HG03469 (cell line): ENCODE data around the gene UQCRC1.
"Not testable (repeated sequence)": the region's sequence is repeated elsewhere in the genome, so short reads cannot be mapped to it uniquely, and the experiment has no call there.

Experiments used
- ATAC-seq: cut with Tn5 transposase; IDR thresholded peaks from one replicate; pipeline ENCODE4 v1.9.1; 2021; ENCODE audit warnings: mild to moderate bottlenecking, moderate library complexity, moderate number of reproducible peaks; ENCODE audit not compliant: unreplicated experiment

The UQCRC1 gene

GRCh38 chr3:48556796-48557626, 52.4 kb downstream of the UQCRC1 start, which contains the start of gene PFKFB4:
Gene PFKFB4 (minus strand): TSS chr3:48556803. CDS start chr3:48556777, 26 bp downstream.
- ATAC-seq, result peak; percentile 66

- ATAC-seq, result no peak
Observed at GRCh38 chr3:48555949-48556795, 53.3 kb downstream of the UQCRC1 start.

- ATAC-seq, result no peak
Observed at GRCh38 chr3:48555231-48555948, 54.1 kb downstream of the UQCRC1 start.

- ATAC-seq, result no peak
Observed at GRCh38 chr3:48553886-48554845, 55.3 kb downstream of the UQCRC1 start.

GRCh38 chr3:48553361-48553760, 56.1 kb downstream of the UQCRC1 start:
- no peak for ATAC-seq

- ATAC-seq, result no peak
Observed at GRCh38 chr3:48552111-48552951, 57.1 kb downstream of the UQCRC1 start.

- not testable (repeated sequence) for ATAC-seq
Observed at GRCh38 chr3:48551651-48552050, 57.8 kb downstream of the UQCRC1 start.
